Right lung (tissue), 5 donors: ENCODE data around the gene SLC38A7. TPM values are rescaled to one million over a fixed set of nuclear protein-coding genes. Genes with fewer than 3 reads are reported as not detected.
"Not testable (repeated sequence)": the region's sequence is repeated elsewhere in the genome, so short reads cannot be mapped to it uniquely, and the experiment has no call there.

Source experiments
- DNase-seq, 2 donors: peaks; one replicate each; pipeline ENCODE4 v3.0.0-alpha.2; 2013
- polyA plus RNA-seq, 5 donors: library from polyadenylated mRNA; unstranded; fragments of 120-200 nt; gene quantifications; one replicate each; pipeline versions ENCODE4 v1.2.1 to v1.2.3, GENCODE V29; 2013; ENCODE audit warnings: inconsistent platforms in 1 of 5, low replicate concordance in 1 of 5; ENCODE audit not compliant: insufficient read length in 5 of 5, insufficient read depth in 1 of 5

SLC38A7 gene
- polyA plus RNA-seq, 5 donors, result 10.9 to 12.1 (median 11.3) TPM

- no peak for DNase-seq
These were observed 46.2 kb downstream of the SLC38A7 start for GRCh38 chr16:58638148-58639036.

DNA sequence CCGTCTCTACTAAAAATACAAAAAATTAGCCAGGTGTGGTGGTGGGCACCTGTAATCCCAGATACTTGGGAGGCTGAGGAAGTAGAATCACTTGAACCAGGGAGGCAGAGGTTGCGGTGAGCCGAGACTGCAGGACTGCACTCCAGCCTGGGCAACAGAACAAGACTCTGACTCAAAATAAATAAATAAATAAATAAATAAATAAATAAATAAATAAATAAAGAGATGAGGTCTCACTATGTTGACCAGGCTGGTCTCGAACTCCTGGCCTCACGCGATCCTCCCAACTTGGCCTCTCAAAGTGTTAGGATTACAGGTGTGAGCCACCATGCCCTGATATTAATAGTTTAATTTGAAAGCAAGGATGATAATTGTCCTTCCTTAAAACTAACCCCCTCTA is 47.5 kb downstream of the SLC38A7 start:
- not testable (repeated sequence) for DNase-seq

DNA sequence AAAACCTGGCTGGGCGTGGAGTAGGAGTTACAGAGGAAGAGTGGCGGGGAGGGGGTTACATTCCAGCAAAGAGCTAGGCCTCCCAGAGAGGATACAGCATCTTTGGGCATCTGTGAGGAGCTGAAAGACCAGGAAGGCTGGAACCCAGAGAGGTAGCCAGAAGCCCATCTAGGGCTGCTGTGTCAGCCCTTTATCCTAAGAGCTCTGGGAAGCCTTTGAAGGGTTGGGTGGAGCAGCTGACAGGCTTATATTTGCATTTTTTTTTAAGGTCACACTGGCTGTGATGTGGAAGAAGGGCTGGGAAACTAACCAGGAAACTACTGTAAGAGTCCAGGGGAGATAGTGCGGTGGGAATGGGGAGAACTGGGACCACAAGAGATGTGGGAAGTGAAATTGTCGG is 48.1 kb downstream of the SLC38A7 start:
- DNase-seq, result no peak

- DNase-seq, result no peak
These were observed 49.1 kb downstream of the SLC38A7 start for GRCh38 chr16:58635502-58635901.

DNA sequence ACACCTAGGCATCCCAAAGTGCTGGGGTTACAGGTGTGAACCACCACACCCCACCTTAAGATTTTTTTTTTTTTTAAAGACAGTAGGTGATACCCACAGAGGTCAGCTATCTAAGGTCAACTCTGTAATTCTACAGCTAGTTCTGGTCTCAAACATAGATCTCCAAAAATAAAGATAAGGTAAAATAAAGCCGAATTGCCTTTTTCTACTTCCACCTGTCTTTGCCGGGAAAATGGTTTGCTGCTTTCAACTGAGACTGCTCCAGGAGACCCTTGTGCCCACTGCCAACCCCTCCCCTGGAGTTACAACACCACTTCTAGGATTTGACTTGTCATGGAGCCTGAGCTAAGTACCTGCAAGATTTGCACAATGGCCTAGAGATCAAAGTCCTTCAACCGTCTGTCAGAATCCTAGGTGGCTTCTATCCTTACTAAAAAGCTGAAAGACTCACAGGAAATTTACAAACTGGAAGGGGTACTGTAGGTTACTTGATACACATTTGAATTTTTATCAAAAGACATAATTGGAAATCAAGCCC is 50.2 kb downstream of the SLC38A7 start:
- DNase-seq, result no peak

DNA sequence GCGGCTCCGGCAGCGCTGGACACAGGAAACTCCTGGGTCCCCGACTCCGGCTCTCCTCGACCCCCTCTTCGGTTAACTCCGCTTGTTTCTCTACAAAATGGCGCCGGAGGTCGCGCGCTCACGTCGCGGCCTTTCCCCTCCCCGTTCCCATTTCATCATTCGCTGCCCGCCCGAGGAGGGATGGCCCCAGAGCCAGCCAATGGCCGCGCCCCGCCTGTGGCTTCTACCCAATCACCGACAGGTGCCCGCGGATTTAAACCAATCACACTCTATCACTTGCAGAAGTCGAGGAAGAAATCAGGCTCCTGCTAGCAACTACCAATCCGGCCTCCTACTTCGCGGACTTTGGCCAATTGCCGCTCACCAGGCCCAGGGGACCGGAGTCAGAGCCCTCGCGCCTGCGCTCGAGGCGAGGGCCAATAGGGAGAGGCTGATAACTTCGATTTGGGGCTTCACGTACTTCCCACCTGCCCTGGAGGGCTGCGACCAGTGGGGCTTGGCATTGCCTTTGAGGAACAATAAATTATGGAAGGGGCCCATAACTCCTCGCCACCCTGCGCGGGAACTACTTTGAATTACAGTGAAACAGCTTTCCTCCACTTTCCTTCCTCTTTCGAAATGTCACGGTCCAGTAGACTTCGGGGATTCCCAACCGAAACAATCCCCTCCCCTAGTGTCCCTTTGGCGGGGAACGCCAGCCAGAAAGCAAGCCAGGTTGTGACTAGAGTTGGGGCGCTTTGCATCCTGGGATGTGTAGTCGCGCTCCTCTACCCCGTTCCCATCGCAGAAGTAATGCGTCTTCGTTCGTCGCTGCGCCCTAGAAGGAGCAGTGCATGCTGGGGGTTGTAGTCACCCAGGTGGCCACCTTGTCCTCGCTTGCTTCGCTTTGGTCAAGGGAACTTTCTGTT is 54.6 kb downstream of the SLC38A7 start, which contains the start of gene CNOT1:
Gene CNOT1, minus strand, starts transcription at position 94 of the 908 bp plus-strand sequence. CDS start 30,489 bp downstream, outside the sequence.
- peak; percentile 99 for DNase-seq

DNA sequence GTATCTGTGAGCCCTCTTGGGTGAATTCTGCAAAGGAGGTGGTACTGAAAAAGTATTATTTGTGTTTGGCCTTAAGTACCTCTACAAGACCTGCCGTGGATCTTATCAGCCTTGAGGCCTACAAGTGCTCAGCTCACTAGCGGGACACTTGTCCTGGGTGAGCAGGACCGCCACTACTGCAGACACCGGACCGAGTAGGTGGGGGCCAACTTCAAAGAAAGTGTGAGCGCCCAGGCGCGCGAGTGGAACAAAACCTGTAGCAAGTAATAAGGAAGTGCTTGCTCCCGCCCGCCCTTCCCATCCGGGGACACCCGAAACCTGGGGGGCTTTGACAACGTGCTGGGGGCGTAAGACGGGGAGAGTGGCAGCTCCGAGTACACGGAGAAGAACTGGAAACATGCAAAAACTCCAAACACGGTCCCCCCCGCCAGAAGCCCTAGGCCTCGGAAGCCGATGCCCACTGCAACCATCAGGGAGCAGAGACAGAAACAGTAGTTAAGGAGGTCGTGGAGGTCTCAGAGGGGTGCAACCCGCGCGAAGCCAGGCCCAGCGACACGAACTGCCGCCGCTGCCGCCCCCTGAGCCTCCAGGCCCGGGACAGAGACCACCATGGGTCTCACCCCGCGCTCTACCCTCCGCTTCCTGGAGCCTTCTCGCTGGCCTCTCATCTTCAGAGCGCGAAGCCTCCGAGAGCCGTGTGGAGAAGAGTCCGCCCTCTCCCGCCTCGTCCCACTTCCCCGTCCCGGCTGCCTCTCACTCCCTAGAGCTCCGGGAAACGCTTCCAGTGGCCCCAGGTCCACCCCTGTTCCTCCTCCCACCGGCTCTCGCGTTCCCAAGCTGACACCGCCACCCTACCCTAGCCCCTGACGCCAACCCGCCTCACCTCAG is 55.5 kb downstream of the SLC38A7 start:
- DNase-seq, result peak; percentile 28 to 37

GRCh38 chr16:58624209-58624608 is 60.4 kb downstream of the SLC38A7 start:
- DNase-seq, result no peak

DNA sequence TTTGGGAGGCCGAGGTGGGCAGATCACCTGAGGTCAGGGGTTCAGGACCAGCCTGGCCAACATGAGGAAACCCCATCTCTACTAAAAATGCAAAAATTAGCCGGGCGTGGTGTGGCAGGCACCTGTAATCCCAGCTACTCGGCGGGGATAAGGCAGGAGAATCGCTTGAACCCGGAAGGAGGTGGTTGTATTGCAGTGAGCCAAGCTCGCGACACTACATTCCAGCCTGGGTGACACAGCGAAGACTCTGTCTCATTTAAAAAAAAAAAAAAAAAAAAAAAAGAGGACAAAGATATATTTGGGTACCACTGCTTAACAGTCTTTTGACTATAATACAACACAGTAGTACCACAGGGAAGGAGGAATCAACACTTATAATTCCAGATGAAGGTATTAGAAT is 64.2 kb downstream of the SLC38A7 start:
- DNase-seq, result no peak

DNA sequence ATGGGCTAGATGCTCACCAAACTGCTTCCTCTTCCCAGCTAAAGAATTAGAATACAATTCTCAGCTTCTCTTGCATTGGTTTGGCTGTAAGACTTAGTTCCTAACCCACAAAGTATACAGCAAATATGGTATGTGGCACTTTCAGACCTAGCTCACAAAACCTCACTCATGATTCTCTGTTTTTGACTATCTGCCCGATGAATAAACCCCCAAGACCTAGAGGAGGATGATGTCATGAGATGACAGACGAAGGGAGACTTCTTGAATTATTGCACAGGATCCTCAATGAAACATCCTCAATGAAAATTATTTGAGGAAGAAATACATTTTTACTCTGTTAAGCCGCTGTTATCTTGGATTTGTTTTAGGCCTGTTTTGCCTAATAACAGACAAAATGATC is 69.3 kb downstream of the SLC38A7 start:
- DNase-seq, result no peak

Other genes starting within 250 kb of the SLC38A7 start
- 10 to 100 TPM in 4 of 5 donors, 1 to 10 TPM in 1; 9.8 to 16.5 (median 12.9) TPM for gene NDRG4, start 184.6 kb downstream of the SLC38A7 start, polyA plus RNA-seq
- 10 to 100 TPM; 30.6 to 37.1 (median 34.8) TPM for gene SETD6, start 169.3 kb downstream of the SLC38A7 start, polyA plus RNA-seq
- gene CNOT1, start 54.9 kb downstream of the SLC38A7 start, polyA plus RNA-seq, result 100 to 1,000 TPM; 173 to 200 (median 185) TPM
- 10 to 100 TPM; 52.1 to 58.4 (median 53.9) TPM for gene GOT2, start 49.5 kb upstream of the SLC38A7 start, polyA plus RNA-seq